Panc1 (cell line): ENCODE data around the gene AMBRA1. TPM values are rescaled to one million over a fixed set of nuclear protein-coding genes. Genes with fewer than 3 reads are reported as not detected.

Experiments
- ATAC-seq: fragments of 200-7000 bp; cut with Tn5 transposase; 2 replicates; pipeline ENCODE4 v1.9.1; 2020; ENCODE audit warnings: mild to moderate bottlenecking, moderate library complexity
- BruUV-seq: library from RNA; stranded (reverse); fragments of 400-500 nt; replicated peaks from 2 replicates; lab custom pipeline; 2021; lab: Mats Ljungman, UMichigan
- CTCF ChIA-PET: fragments of 300-600 bp; sonication (Branson Sonifier 250); formaldehyde crosslinking; loops from one replicate; lab custom pipeline; 2022; ENCODE audit warnings: antibody characterized with exemption; lab: Charles Lee
- POLR2A ChIA-PET: fragments of 300-600 bp; sonication (Branson Sonifier 250); formaldehyde crosslinking; loops from one replicate; lab custom pipeline; 2022; ENCODE audit warnings: antibody characterized with exemption; lab: Charles Lee
- DNase-seq: peaks from one replicate; pipeline ENCODE4 v3.0.0-alpha.2; 2010; ENCODE audit warnings: low read depth, low spot score
- H3K27ac ChIP-seq: 2 replicates; pipeline ENCODE4 v1.5.1; 2011; ENCODE audit warnings: mild to moderate bottlenecking, low read length, inconsistent platforms
- H3K27me3 ChIP-seq: fragments of 200-500 bp; sonication (Bioruptor generic); 2 replicates; pipeline ENCODE4 v1.6.0; 2014; ENCODE audit warnings: low read length, inconsistent platforms; ENCODE audit not compliant: control insufficient read depth, insufficient read depth
- H3K36me3 ChIP-seq: fragments of 200-500 bp; sonication (Bioruptor generic); 2 replicates; pipeline ENCODE4 v1.5.1; 2014; ENCODE audit warnings: inconsistent platforms, mild to moderate bottlenecking, low read length, moderate library complexity; ENCODE audit not compliant: control insufficient read depth, insufficient read depth
- H3K4me1 ChIP-seq: 2 replicates; pipeline ENCODE4 v1.5.1; 2011; ENCODE audit warnings: inconsistent platforms, mild to moderate bottlenecking, low read length, moderate library complexity; ENCODE audit not compliant: control insufficient read depth, insufficient read depth
- H3K4me3 ChIP-seq, 2 experiments: 2 replicates each; pipeline ENCODE4 v1.5.1; 2011 to 2012; ENCODE audit warnings: low read depth in 2 of 2, low read length in 2 of 2, mild to moderate bottlenecking in 2 of 2, inconsistent platforms in 1 of 2, moderate library complexity in 1 of 2
- H3K9me3 ChIP-seq: fragments of 200-500 bp; sonication (Bioruptor generic); 2 replicates; pipeline ENCODE4 v1.5.1; 2014; ENCODE audit warnings: low read depth, mild to moderate bottlenecking, inconsistent platforms, low read length, moderate library complexity; ENCODE audit not compliant: control insufficient read depth, insufficient read depth
- POLR2AphosphoS5 ChIP-seq: IDR thresholded peaks from 2 replicates; pipeline ENCODE4 v1.6.1; 2012; ENCODE audit warnings: mild to moderate bottlenecking, low read depth, low read length, moderate library complexity
- REST ChIP-seq, 2 experiments: IDR thresholded peaks; 2 replicates each; pipeline ENCODE4 v1.6.1; 2011 to 2012; ENCODE audit warnings: low read depth in 2 of 2, control low read depth in 1 of 2, low read length in 1 of 2, mild to moderate bottlenecking in 1 of 2, moderate library complexity in 1 of 2; ENCODE audit not compliant: insufficient read depth in 1 of 2
- SIN3A ChIP-seq: IDR thresholded peaks from 2 replicates; pipeline ENCODE4 v1.6.1; 2012; ENCODE audit warnings: low read depth, mild to moderate bottlenecking, low read length, moderate library complexity, borderline replicate concordance; ENCODE audit not compliant: insufficient read depth
- TCF7L2 ChIP-seq: IDR thresholded peaks from 2 replicates; pipeline ENCODE4 v1.6.1; 2011; ENCODE audit warnings: mild to moderate bottlenecking, low read depth, low read length, inconsistent platforms
- in situ Hi-C: cut with HindIII; loops from 2 replicates; pipeline ENCODE4 v1.10.0; 2016; ENCODE audit warnings: low sequenced_read_pairs, low pct_unique_long_range_greater_than_20kb
- intact Hi-C: fragments of 100-400 bp; cut with micrococcal nuclease; formaldehyde crosslinking; loops from one replicate; pipeline ENCODE4 v1.10.0; 2022; ENCODE audit not compliant: unreplicated experiment
- total RNA-seq: library from RNA; stranded (reverse); gene quantifications from one replicate; pipeline ENCODE4 v1.2.1, GENCODE V29; 2021; ENCODE audit not compliant: unreplicated experiment
- TF ChIP-seq, protein P1 (sequence below): fragments of 450-650 bp; IDR thresholded peaks from 2 replicates; pipeline ENCODE4 v1.5.1; 2017; ENCODE audit warnings: mild to moderate bottlenecking

The AMBRA1 gene
- total RNA-seq, 1 experiment from 2014 or later: 40.0 TPM

DNA sequence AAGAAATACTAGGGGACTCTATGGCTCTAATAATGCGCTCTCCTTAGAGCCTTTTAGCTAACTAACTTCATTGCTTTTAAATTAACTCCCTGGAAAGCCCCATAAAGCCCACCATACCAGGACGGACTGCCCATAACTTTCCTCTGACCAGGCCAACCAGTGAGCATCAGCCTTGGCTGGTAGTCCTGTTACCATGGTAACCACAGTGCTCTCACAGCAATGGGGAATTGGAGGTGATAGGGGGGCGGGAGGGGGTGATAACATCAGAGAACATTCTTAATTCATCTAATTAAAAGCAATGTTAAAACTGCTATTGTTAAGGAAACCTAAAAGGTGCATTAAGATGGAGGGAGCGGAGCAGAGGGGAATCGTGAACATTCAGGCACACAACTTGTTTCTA is 175.1 kb downstream of the AMBRA1 start:
- Histone ChIP-seq H3K9me3 (no peaks in the 10 kb centered on the region), H3K27me3 (no peaks in the 10 kb centered on the region), H3K27ac (no peak overlapping the region), H3K36me3 (peaks cover 12% of the 10 kb centered on the region), H3K4me1 (no peaks in the 10 kb centered on the region), H3K4me3 (no peak overlapping the region)
- no peak for DNase-seq
- intact Hi-C loops (loop anchor here (10.0 kb wide), 1 partner anchor 56 kb away; no protein-coding TSS in a partner anchor), in situ Hi-C loops (no loop called here)
- ChIA-PET POLR2A (no interaction called here), CTCF (no interaction called here)
- ATAC-seq: no peak
- BruUV-seq: no TSS peak
- TF ChIP-seq TCF7L2: no peak
- TF ChIP-seq, protein P1, sequence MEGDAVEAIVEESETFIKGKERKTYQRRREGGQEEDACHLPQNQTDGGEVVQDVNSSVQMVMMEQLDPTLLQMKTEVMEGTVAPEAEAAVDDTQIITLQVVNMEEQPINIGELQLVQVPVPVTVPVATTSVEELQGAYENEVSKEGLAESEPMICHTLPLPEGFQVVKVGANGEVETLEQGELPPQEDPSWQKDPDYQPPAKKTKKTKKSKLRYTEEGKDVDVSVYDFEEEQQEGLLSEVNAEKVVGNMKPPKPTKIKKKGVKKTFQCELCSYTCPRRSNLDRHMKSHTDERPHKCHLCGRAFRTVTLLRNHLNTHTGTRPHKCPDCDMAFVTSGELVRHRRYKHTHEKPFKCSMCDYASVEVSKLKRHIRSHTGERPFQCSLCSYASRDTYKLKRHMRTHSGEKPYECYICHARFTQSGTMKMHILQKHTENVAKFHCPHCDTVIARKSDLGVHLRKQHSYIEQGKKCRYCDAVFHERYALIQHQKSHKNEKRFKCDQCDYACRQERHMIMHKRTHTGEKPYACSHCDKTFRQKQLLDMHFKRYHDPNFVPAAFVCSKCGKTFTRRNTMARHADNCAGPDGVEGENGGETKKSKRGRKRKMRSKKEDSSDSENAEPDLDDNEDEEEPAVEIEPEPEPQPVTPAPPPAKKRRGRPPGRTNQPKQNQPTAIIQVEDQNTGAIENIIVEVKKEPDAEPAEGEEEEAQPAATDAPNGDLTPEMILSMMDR: no peak
- TF ChIP-seq POLR2AphosphoS5: no peak
- TF ChIP-seq SIN3A: no peak
- no peak for TF ChIP-seq REST (IDR thresholded peaks at IDR 0.05; ENCODE audit: insufficient read depth in 1 of 2, low read depth in 2 of 2, low read length in 1 of 2)

GRCh38 chr11:46417711-46418110 is 176.1 kb downstream of the AMBRA1 start:
- Histone ChIP-seq H3K4me1 (no peaks in the 10 kb centered on the region), H3K27me3 (no peaks in the 10 kb centered on the region), H3K9me3 (no peaks in the 10 kb centered on the region), H3K36me3 (peaks cover 12% of the 10 kb centered on the region), H3K27ac (no peak overlapping the region), H3K4me3 (no peak overlapping the region)
- ATAC-seq (no peak), DNase-seq (no peak)
- in situ Hi-C loops: no loop called here
- CTCF ChIA-PET: no interaction called here
- intact Hi-C loops: loop anchor here (10.0 kb wide), 1 partner anchor 57 kb away; no protein-coding TSS in a partner anchor
- POLR2A ChIA-PET: no interaction called here
- TF ChIP-seq TCF7L2: no peak
- TF ChIP-seq POLR2AphosphoS5: no peak
- no peak for TF ChIP-seq REST (IDR thresholded peaks at IDR 0.05; ENCODE audit: insufficient read depth in 1 of 2, low read depth in 2 of 2, low read length in 1 of 2)
- no peak for TF ChIP-seq SIN3A
- TF ChIP-seq, protein P1: no peak
- BruUV-seq: no TSS peak
